H9 (cell line): ENCODE data around the gene PROSER3. TPM values are rescaled to one million over a fixed set of nuclear protein-coding genes. Genes with fewer than 3 reads are reported as not detected.

Source experiments
- DNase-seq: peaks from one replicate; pipeline ENCODE4 v3.0.0-alpha.2; 2017
- H2AFZ ChIP-seq: one replicate; pipeline ENCODE4 v1.6.1; 2013; ENCODE audit warnings: mild to moderate bottlenecking, low read length, control low read depth, moderate library complexity
- H2AK5ac ChIP-seq: 2 replicates; pipeline ENCODE4 v1.6.1; 2013; ENCODE audit warnings: low read length, control low read depth, mixed read lengths; ENCODE audit not compliant: insufficient read length
- H2BK120ac ChIP-seq: one replicate; pipeline ENCODE4 v1.6.1; 2013; ENCODE audit warnings: low read depth, mild to moderate bottlenecking, low read length, control low read depth, inconsistent platforms; ENCODE audit not compliant: poor library complexity, severe bottlenecking
- H2BK12ac ChIP-seq: 2 replicates; pipeline ENCODE4 v1.6.1; 2013; ENCODE audit warnings: low read length, control low read depth, mixed read lengths, low read depth; ENCODE audit not compliant: insufficient read length
- H2BK15ac ChIP-seq: 2 replicates; pipeline ENCODE4 v1.6.1; 2013; ENCODE audit warnings: low read depth, low read length, control low read depth
- H2BK20ac ChIP-seq: one replicate; pipeline ENCODE4 v1.6.1; 2013; ENCODE audit warnings: low read depth, mild to moderate bottlenecking, low read length, control low read depth, inconsistent platforms; ENCODE audit not compliant: poor library complexity, severe bottlenecking
- H2BK5ac ChIP-seq: 2 replicates; pipeline ENCODE4 v1.6.1; 2013; ENCODE audit warnings: low read length, control low read depth, mixed read lengths; ENCODE audit not compliant: insufficient read length
- H3K14ac ChIP-seq: 2 replicates; pipeline ENCODE4 v1.6.1; 2013; ENCODE audit warnings: low read length, control low read depth; ENCODE audit not compliant: insufficient read depth
- H3K18ac ChIP-seq: 2 replicates; pipeline ENCODE4 v1.6.1; 2013; ENCODE audit warnings: low read depth, mild to moderate bottlenecking, mixed read lengths, low read length, control low read depth; ENCODE audit not compliant: insufficient read length
- H3K23ac ChIP-seq: 2 replicates; pipeline ENCODE4 v1.6.1; 2013; ENCODE audit warnings: low read length, control low read depth, mixed read lengths, low read depth; ENCODE audit not compliant: insufficient read length
- H3K23me2 ChIP-seq: 2 replicates; pipeline ENCODE4 v1.6.1; 2013; ENCODE audit warnings: low read depth, mild to moderate bottlenecking, mixed read lengths, low read length, control low read depth; ENCODE audit not compliant: insufficient read length, poor library complexity, severe bottlenecking
- H3K27ac ChIP-seq: 2 replicates; pipeline ENCODE4 v1.5.1; 2013; ENCODE audit warnings: low read length, control low read depth, mixed read lengths, low read depth; ENCODE audit not compliant: insufficient read length
- H3K27me3 ChIP-seq: 2 replicates; pipeline ENCODE4 v1.6.1; 2013; ENCODE audit warnings: low read length, control low read depth, inconsistent platforms; ENCODE audit not compliant: insufficient read depth
- H3K4ac ChIP-seq: 2 replicates; pipeline ENCODE4 v1.6.1; 2013; ENCODE audit warnings: low read depth, mild to moderate bottlenecking, control low read depth, inconsistent platforms, low read length, moderate library complexity
- H3K4me1 ChIP-seq: 2 replicates; pipeline ENCODE4 v1.6.1; 2013; ENCODE audit warnings: low read length, control low read depth, inconsistent platforms; ENCODE audit not compliant: insufficient read depth
- H3K4me2 ChIP-seq: 2 replicates; pipeline ENCODE4 v1.6.1; 2013; ENCODE audit warnings: low read length, control low read depth, mixed read lengths; ENCODE audit not compliant: insufficient read length, insufficient read depth
- H3K56ac ChIP-seq: 2 replicates; pipeline ENCODE4 v1.6.1; 2013; ENCODE audit warnings: low read depth, mild to moderate bottlenecking, mixed read lengths, low read length, control low read depth; ENCODE audit not compliant: insufficient read length
- H3K79me1 ChIP-seq: 2 replicates; pipeline ENCODE4 v1.6.1; 2013; ENCODE audit warnings: low read depth, mild to moderate bottlenecking, moderate library complexity, low read length, control low read depth, inconsistent platforms; ENCODE audit not compliant: insufficient read depth, poor library complexity, severe bottlenecking
- H3K79me2 ChIP-seq: 2 replicates; pipeline ENCODE4 v1.6.1; 2013; ENCODE audit warnings: low read length, control low read depth, inconsistent platforms; ENCODE audit not compliant: insufficient read depth
- H3K9ac ChIP-seq: 2 replicates; pipeline ENCODE4 v1.6.1; 2013; ENCODE audit warnings: low read length, control low read depth, mixed read lengths; ENCODE audit not compliant: insufficient read length; ENCODE audit errors: extremely low read depth
- H3K9me3 ChIP-seq: one replicate; pipeline ENCODE4 v1.6.1; 2013; ENCODE audit warnings: low read depth, low read length, inconsistent platforms; ENCODE audit not compliant: control insufficient read depth
- H3T11ph ChIP-seq: one replicate; pipeline ENCODE4 v1.6.1; 2013; ENCODE audit warnings: mild to moderate bottlenecking, low read length, control low read depth, inconsistent platforms
- H4K20me1 ChIP-seq: one replicate; pipeline ENCODE4 v1.6.1; 2013; ENCODE audit not compliant: control insufficient read depth, insufficient read length, insufficient read depth
- H4K5ac ChIP-seq: 2 replicates; pipeline ENCODE4 v1.6.1; 2013; ENCODE audit warnings: low read depth, mild to moderate bottlenecking, mixed read lengths, low read length, control low read depth; ENCODE audit not compliant: insufficient read length
- H4K8ac ChIP-seq: replicated peaks from 2 replicates; pipeline ENCODE4 v1.6.1; 2013; ENCODE audit warnings: low read length, control low read depth, mixed read lengths, low read depth; ENCODE audit not compliant: insufficient read length
- H4K91ac ChIP-seq: 2 replicates; pipeline ENCODE4 v1.6.1; 2013; ENCODE audit warnings: low read depth, mild to moderate bottlenecking, moderate library complexity, mixed read lengths, low read length, control low read depth; ENCODE audit not compliant: insufficient read length
- H3K27ac Mint-ChIP-seq, 3 experiments: 2 replicates in 2 of 3; 3 replicates in 1 of 3; pipeline ENCODE4 v1.8.0; 2020 to 2021; ENCODE audit warnings: mixed read lengths in 3 of 3, mild to moderate bottlenecking in 1 of 3, moderate library complexity in 1 of 3
- H3K27me3 Mint-ChIP-seq: 2 replicates; pipeline ENCODE4 v1.8.0; 2021; ENCODE audit warnings: low read depth, mild to moderate bottlenecking, moderate library complexity, mixed read lengths
- H3K36me3 Mint-ChIP-seq, 3 experiments: 2 replicates in 2 of 3; 3 replicates in 1 of 3; pipeline ENCODE4 v1.8.0; 2020 to 2021; ENCODE audit warnings: low read depth in 3 of 3, mixed read lengths in 3 of 3; ENCODE audit not compliant: insufficient read depth in 1 of 3
- H3K4me1 Mint-ChIP-seq, 2 experiments: 2 replicates each; pipeline ENCODE4 v1.8.0; 2020; ENCODE audit warnings: mixed read lengths in 2 of 2
- H3K4me3 Mint-ChIP-seq, 2 experiments: 2 replicates in 1 of 2; 3 replicates in 1 of 2; pipeline ENCODE4 v1.8.0; 2020 to 2021; ENCODE audit warnings: mild to moderate bottlenecking in 2 of 2, mixed read lengths in 2 of 2, moderate library complexity in 1 of 2
- H3K9me3 Mint-ChIP-seq, 2 experiments: 2 replicates in 1 of 2; 3 replicates in 1 of 2; pipeline ENCODE4 v1.8.0; 2020; ENCODE audit warnings: mild to moderate bottlenecking in 2 of 2, mixed read lengths in 2 of 2, moderate library complexity in 1 of 2
- WGBS: extraction: QIAGEN DNeasy Blood & Tissue Kit; methylation state at CpG from one replicate; pipeline ENCODE4 v1.1.7; 2013; ENCODE audit warnings: missing lambda C conversion rate, low lambda C conversion rate, mixed read lengths; ENCODE audit not compliant: insufficient read length; ENCODE audit errors: extremely low coverage; 5-methylcytosine and 5-hydroxymethylcytosine counted together
- total RNA-seq: library from RNA; stranded (reverse); gene quantifications from 2 replicates; pipeline ENCODE4 v1.2.1, GENCODE V29; 2021
- TF ChIP-seq, protein P1 (sequence below): fragments of 200-600 bp; sonication (generic); conservative IDR thresholded peaks from 3 replicates; pipeline ENCODE4 v1.8.0; 2021; ENCODE audit warnings: antibody characterized with exemption, mild to moderate bottlenecking

Gene PROSER3
- total RNA-seq, 1 experiment from 2014 or later: 29.1 TPM

DNA sequence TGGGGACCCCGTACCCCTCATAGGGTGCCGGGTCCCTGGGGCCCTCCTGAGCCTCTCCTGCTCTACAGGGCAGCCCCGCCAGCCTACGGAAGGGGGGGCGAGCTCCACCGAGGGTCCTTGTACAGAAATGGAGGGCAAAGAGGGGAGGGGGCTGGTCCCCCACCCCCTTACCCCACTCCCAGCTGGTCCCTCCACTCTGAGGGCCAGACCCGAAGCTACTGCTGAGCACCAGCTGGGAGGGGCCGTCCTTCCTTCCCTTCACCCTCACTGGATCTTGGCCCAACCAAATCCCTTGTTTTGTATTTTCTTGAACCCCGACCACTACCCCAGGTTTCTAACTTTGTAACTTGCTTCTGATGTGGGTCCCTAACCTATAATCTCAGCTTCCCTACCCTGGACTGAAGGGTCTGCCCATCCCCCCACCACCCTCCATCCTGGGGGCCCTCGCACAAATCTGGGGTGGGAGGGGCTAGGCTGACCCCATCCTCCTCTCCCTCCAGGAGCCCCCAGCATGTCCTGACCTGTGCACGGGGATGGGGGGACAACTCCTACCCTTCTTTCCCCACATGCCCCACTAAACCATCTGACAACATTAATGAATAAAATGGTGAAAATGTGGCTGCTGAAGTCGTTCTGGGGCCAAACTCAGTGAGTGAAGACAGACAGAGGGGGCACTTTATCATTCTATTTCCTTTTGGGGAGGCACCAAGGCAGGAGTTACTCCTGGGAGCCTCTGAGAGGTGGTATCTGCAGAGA lies 30.4 kb downstream of the PROSER3 start:
- no CpG with 5 or more reads among the region's 12 CpGs for WGBS
- Histone ChIP-seq H2BK5ac (no peak overlapping the region), H3K23me2 (peaks cover 7% of the 10 kb centered on the region)

More for the DNA sequence above, 30.4 kb downstream of the PROSER3 start:
- Mint-ChIP-seq H3K4me3 (no peak overlapping the region; a peak in 1 of 5 replicates), H3K27me3 (no peaks in the 10 kb centered on the region; the same call in 1 of the 2 replicates), H3K9me3 (no peaks in the 10 kb centered on the region; a peak in 1 of 5 replicates), H3K27ac (no peak overlapping the region), H3K36me3 (no peaks in the 10 kb centered on the region; a peak in 1 of 7 replicates), H3K4me1 (peaks cover 12 to 24% of the 10 kb centered on the region in 2 experiments)
- no peak overlapping the region for H3K9ac ChIP-seq
- H3K4me1 ChIP-seq: no peaks in the 10 kb centered on the region
- H3K23ac ChIP-seq: no peak overlapping the region
- no peak overlapping the region for H2BK120ac ChIP-seq
- no peak overlapping the region for H2BK20ac ChIP-seq
- no peak overlapping the region for H2AFZ ChIP-seq
- H3T11ph ChIP-seq: no peak overlapping the region
- H3K18ac ChIP-seq: no peak overlapping the region
- H3K79me1 ChIP-seq: no peaks in the 10 kb centered on the region
- H3K27me3 ChIP-seq: no peaks in the 10 kb centered on the region
- no peak for DNase-seq
- H4K91ac ChIP-seq: no peak overlapping the region
- H2BK12ac ChIP-seq: no peak overlapping the region
- H4K8ac ChIP-seq: no peak overlapping the region
- no peak overlapping the region for H3K56ac ChIP-seq
- no peaks in the 10 kb centered on the region for H3K79me2 ChIP-seq
- H2BK15ac ChIP-seq: no peak overlapping the region
- no peak overlapping the region for H3K14ac ChIP-seq
- TF ChIP-seq, protein P1, sequence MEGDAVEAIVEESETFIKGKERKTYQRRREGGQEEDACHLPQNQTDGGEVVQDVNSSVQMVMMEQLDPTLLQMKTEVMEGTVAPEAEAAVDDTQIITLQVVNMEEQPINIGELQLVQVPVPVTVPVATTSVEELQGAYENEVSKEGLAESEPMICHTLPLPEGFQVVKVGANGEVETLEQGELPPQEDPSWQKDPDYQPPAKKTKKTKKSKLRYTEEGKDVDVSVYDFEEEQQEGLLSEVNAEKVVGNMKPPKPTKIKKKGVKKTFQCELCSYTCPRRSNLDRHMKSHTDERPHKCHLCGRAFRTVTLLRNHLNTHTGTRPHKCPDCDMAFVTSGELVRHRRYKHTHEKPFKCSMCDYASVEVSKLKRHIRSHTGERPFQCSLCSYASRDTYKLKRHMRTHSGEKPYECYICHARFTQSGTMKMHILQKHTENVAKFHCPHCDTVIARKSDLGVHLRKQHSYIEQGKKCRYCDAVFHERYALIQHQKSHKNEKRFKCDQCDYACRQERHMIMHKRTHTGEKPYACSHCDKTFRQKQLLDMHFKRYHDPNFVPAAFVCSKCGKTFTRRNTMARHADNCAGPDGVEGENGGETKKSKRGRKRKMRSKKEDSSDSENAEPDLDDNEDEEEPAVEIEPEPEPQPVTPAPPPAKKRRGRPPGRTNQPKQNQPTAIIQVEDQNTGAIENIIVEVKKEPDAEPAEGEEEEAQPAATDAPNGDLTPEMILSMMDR: no peak
- H3K4me2 ChIP-seq: no peak overlapping the region
- no peaks in the 10 kb centered on the region for H3K9me3 ChIP-seq
- no peak overlapping the region for H3K27ac ChIP-seq
- peaks cover 3% of the 10 kb centered on the region for H4K20me1 ChIP-seq
- no peak overlapping the region for H2AK5ac ChIP-seq
- no peak overlapping the region for H3K4ac ChIP-seq
- no peak overlapping the region for H4K5ac ChIP-seq
